AG09309 (cell line): Measurements from ENCODE around the gene NUP107.

Experiments used
- DNase-seq: peaks from one replicate; pipeline ENCODE4 v3.0.0-alpha.2; 2010; ENCODE audit warnings: low read depth
- H3K4me3 ChIP-seq: 2 replicates; pipeline ENCODE4 v1.5.1; 2011; ENCODE audit warnings: mild to moderate bottlenecking, low read depth, low read length, moderate library complexity; ENCODE audit not compliant: control insufficient read depth
- CTCF ChIP-seq: IDR thresholded peaks from 2 replicates; pipeline ENCODE4 v1.5.1; 2011; ENCODE audit warnings: mild to moderate bottlenecking, low read depth, low read length, inconsistent platforms; ENCODE audit not compliant: insufficient read depth, control insufficient read depth; ENCODE audit errors: missing control alignments

NUP107 gene

GRCh38 chr12:68749443-68749842, 62.7 kb downstream of the NUP107 start:
- no peak for TF ChIP-seq CTCF
- no peak overlapping the region for H3K4me3 ChIP-seq
- DNase-seq = no peak

DNA sequence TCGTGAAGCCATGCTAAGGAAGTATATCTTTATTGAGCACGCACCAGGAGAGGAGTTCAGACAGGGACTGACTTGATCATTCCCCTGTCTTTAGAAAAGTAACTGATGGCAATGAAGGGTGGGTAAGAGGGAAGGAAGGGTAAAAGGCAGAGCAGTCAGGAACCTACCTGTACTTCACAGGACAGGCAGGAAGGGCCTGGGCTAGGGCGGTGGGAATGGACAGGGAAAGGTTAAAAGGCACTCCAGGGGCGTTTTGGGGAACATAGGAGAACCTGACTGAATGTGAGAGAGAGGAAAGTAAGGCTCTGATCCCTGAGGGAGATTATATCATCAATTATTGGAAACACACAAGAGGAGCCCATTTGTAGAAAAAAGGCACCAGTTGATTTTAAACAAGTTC, 63.1 kb downstream of the NUP107 start:
- no peak for TF ChIP-seq CTCF
- H3K4me3 ChIP-seq = no peak overlapping the region
- DNase-seq = no peak

GRCh38 chr12:68750506-68750905, 63.7 kb downstream of the NUP107 start:
- no peak for DNase-seq
- TF ChIP-seq CTCF = no peak
- no peak overlapping the region for H3K4me3 ChIP-seq

DNA sequence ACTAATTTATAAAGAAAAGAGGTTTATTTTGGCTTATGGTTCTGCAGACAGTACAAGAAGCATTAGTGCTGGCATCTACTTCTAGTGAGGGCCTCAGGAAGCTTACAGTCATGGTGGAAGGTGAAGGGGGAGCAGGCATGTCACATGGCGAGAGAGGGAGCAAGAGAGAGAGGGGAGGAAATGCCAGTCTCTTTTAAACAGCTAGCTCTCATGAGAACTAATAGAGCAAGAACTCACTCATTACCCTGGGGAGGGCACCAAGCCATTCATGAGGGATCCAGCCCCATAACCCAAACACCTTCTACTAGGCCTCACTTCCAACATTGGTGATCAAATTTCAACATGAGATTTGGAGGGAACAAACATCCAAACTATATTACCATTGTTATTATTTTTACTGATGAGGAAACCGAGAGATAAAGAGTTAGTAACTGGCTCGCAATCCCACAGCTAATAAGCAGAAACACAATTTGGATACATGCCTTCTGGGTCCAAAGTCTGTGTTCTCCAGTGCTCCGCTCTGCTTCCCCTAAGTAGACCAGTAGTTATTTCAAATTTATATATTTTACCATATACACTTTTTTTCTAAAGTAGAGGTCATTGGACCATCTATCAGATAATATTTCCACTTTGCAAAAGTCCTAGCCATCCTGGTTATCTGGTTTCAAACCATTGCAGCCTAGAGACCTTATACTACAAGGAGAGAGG, 68.9 kb downstream of the NUP107 start:
- no peak overlapping the region for H3K4me3 ChIP-seq
- DNase-seq = no peak
- no peak for TF ChIP-seq CTCF

- H3K4me3 ChIP-seq = no peak overlapping the region
- DNase-seq = no peak
- TF ChIP-seq CTCF = no peak
These were observed 73.1 kb downstream of the NUP107 start for GRCh38 chr12:68759852-68760251.

- TF ChIP-seq CTCF = no peak
- H3K4me3 ChIP-seq = no peak overlapping the region
- DNase-seq = no peak
These were observed 74.1 kb downstream of the NUP107 start for GRCh38 chr12:68760806-68761441.
